GM19043 (cell line): ENCODE results near the gene TANC1.

ENCODE experiments used
- ATAC-seq: cut with Tn5 transposase; IDR thresholded peaks from one replicate; pipeline ENCODE4 v1.9.1; 2021; ENCODE audit warnings: low read depth; ENCODE audit not compliant: unreplicated experiment

Gene TANC1

DNA sequence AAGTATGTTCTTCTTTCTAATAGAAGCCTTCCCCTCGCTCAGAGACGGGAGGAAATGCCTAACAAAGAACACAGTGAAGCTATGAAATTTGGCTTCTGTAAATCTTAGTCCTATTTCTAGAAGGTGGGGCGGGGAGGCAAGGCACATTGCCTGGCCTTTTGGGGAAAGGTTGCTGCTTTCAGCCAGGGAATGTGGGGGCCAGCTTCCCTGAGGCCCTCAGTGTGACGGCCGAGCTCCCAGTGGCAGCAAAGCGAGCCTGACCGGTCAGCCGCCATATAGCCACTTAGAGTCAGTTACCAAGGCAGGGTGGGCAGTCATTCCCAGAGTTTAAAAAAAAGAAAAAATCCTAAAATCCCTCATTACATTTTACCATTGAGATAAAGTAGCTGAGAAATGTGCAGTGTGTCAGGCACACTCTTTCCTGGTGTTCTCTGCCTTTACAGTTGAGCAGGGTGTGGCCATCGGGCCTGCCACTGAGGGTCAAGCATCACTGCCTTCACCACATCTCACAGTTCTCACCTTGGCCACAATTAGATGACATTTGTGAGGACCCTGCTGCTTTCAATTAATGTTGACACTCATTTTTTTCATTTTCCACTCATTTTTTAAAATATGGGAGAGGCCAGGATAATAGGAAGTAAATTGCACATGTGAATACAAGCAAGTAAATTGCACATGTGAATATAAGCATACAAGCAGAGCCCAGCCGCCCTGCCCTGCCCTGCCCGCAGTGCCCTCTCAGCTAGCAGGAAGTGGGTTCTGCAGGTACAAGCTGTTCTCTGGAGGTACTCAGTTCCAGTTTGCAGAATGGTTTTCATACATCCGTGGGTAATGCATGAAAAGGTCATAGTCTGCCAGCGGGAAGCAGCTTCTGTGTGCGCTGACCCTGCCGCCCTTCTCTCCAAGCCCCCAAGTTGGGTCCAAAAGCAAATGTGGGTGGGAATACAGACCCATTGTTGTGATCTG is 241.2 kb downstream of the TANC1 start:
- ATAC-seq: peak; percentile 77

DNA sequence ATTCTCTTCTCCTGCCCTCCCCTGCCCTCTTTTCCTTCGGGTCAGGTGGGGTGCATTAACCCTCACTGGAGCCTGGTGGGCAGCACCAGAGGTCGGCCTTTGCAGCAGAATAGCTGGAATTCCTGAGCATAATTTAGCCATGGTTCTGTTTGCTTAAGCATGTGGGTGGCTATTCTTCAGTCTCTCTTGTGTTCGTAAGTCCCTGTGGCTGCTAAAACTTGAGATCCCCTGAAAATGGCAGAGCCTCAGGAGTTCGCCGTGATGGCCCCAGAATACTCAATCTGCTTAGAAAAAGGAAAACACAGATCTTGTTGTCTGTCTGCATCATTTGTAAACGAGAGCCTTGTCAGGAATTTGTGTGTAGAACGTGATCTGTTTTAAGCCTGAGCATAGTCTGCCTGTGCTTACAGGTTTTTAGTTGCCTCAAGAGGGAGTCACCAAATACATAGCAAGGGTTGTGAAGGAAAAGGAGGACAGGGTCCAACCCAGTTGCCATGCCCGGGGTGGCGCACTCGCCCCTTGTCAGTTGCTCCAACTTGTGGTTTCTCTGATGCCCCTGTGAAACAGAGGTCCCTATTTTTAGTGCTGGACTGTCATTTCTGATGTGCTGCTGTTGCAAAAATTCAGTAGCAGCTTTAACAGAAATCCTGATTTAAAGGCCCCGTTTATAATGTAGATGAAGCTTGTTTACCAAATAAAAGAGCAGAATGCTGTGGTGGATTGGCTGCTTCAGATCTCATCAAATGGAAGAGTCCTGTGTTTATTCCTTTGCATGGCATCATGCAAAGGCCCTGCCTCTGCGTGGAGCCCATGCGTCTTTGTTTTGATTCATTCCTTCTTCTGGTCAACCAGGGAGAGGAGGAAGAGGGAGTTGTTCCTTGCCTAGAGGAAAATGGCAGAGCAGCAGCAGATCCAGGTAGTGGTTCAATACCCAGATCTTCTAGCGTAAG is 243.3 kb downstream of the TANC1 start:
- ATAC-seq: no peak

DNA sequence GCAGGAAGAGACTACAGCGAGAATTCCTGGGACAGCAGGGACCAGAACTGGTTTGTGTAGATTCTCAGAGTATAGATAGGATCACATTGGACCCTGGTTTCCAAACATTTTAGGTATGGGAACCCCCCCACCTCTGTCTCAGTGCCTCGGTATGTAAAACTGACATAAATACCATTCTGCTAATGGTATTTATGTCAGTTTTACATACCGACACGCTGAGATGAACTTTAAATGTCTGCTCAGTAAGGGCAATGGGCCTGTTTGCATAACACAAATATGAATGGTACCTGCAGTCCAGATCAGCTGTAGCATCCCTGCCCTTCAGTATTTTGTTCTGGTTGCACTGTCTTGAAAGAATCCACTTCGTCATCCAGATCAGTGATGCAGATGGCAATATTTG is 244.9 kb downstream of the TANC1 start:
- no peak for ATAC-seq

DNA sequence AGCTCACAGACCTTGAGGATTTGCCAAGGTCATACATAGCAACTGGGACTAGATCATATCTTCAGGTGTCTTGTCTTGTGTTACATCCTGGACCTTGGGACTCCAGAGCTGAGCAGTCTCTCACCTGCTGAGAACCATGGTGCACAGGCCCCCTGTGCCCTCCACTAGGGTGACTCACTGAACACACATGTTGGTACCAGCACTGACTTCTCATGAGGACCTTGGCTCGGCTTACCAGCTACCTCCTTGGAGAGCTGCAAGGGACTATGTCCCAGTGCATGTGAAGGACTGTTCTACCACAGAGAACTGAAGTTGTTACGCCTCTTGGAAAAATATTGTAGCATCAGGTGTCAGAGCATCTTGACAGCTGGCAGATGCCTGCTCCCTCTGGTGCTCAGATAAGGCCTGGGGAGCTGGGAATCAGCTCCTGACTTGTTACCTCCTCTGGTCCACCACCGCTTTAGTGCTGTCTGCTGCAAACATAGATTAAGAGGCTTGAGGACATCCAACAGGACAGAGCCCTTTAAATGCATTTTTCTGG is 246.0 kb downstream of the TANC1 start:
- no peak for ATAC-seq

DNA sequence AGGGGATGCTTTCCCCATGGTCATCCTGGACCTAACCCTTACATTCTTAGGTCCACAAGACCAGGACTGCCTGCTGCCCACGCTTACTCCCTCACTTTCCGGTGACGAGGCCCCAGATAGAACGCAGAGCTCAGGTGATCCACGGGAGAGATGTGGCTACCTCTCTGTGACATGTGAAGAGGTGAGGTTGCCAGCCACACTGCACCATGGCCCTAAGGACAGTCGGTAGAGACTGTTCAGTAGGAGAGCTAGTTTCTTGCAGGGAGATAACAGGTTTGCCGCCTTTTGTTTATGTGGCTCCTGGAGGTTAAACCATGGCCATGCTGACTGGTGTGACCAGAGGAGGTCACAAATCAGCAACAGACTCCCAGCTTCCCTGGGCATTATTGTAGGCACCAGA is 246.7 kb downstream of the TANC1 start:
- no peak for ATAC-seq

DNA sequence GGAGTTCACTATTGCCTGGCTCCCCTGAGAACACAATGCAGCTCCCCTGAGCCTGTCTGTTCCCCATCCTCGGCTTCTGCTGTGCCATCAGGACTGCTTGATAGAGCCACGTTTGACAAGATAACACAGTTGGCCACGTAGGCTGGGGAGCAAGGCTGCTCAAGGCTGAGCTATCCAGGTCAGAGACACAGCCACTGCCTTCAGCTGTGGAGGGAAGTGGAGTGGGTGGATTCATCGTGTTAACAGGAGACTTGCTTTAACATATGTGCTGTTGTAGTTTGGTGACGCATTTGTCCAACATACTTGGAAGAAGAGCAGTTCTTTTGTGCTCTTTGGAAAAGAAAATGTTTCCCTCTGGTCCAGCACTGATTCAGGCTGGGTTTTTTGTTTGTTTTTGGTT is 249.2 kb downstream of the TANC1 start:
- ATAC-seq: no peak

GRCh38 chr2:159218389-159218788 is 249.9 kb downstream of the TANC1 start:
- no peak for ATAC-seq

DNA sequence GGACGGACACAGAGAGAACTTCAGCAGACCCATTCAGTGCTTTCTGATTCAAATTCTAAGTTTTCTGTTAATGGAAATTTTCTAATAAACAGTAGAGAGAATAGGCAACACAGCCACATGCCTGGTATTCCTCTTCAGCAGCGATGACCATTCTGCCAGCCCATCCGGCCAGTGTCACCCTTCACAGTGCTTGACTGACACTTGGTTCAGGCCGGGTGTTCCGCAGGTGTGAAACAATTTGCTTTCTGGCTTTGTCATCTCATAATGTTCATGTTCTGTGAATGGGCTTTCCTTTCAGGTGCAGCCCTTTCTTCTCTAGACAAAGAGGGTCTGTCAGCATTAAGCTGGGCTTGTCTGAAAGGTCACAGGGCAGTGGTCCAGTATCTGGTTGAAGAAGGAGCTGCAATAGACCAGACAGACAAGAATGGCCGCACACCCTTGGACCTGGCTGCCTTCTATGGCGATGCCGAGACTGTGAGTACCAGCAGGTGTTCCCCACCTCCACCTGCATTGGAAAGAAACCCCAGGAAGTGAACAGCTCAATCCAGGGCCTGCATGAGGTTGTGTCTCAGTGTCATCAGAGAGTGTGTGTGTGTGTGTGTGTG is 251.1 kb downstream of the TANC1 start:
- no peak for ATAC-seq

DNA sequence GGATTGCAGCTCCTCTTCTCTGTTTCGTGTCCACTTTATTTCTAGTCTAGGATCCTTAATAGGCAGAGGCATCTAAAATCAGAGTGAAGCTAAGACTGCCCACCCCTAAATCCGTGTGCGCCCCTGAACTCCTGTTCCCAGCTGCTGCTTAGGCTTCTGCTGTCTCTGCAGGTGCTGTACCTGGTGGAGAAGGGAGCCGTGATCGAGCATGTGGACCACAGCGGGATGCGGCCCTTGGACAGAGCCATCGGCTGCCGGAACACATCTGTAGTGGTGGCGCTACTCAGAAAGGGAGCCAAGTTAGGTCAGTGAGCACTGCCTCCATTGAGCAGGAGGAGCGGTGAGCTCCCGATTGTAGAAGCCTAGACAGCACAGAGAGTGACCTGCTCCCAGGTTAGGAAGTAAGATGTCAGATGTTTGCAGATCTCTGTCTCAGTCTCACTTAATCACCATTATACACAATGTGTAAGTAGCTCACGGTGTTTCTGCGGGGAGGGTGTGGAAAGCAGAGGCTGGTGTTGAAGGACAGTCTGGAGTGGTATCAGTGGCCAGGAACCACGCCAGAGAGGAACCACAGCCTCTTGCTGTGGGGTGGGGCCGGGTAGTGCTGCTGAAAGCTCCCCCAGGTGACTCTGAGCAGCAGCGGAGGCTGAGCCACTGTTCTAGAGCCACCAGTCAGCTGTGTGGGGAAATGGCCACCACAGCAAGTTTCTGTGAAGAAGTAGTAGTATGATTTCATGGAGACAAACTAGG is 255.8 kb downstream of the TANC1 start:
- ATAC-seq: no peak

DNA sequence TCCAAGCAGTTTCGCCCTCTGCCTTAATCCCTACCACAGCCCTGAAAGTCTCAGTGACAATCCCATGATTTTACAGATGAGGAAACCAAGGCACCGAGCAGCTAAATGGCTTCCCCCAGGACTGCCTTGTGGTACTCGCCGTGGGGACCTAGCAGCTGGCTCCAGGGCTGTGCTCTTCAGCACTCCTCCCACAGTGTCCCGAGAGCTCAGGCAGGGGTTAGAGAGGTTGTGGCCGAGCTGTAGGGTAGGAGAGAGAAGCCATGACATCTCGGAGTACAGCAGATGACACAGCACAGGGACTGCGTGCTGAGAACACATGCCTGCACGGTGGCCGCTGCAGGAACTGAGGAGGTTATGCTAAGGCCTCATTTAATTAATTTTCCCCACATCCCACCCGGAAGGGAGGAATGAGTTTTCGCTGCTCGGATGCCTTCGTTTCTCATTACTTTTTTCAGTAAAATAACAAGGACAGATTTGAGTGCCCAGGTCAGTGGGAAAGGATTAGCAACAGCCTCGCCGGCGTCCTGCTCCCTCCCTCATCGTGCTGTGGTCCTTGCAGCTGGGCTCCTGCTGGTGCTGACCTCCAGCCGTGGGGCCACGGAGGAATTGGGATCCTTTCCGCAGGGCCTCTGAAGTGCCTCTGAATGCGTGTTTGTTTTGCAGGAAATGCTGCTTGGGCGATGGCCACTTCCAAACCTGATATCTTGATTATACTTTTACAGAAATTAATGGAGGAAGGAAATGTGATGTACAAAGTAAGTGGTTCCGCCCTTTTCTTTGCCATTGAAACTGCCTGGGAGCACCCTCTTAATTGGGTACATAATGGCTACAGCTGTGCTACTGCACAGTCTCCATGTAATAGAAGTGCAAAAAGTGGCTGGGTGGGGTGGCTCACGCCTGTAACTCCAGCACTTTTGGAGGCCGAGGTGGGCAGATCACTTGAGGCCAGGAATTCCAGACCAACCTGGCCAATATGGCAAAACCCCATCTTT is 256.9 kb downstream of the TANC1 start:
- no peak for ATAC-seq

GRCh38 chr2:159226059-159226461 is 257.6 kb downstream of the TANC1 start:
- ATAC-seq: peak; percentile 70

GRCh38 chr2:159226608-159227385 is 258.4 kb downstream of the TANC1 start:
- ATAC-seq: no peak

DNA sequence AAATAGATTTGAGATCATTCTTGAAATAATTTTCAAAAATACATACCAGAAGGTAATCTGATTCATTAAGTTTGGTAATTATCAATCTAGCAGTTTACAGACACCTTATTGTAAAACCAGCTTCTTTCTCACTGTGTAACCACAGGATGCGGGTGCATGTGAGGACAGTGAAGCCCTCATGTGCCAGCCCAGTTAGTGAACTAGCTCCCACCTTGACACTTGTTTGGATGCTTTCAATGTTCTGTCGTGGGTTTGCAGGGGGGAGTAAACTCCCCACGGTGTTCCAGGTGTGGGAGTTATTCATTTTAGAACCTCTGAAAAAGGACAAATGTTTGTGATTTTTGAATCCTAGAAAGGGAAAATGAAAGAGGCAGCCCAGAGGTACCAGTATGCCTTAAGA is 259.0 kb downstream of the TANC1 start:
- no peak for ATAC-seq

GRCh38 chr2:159228081-159228581 is 259.7 kb downstream of the TANC1 start:
- ATAC-seq: no peak

DNA sequence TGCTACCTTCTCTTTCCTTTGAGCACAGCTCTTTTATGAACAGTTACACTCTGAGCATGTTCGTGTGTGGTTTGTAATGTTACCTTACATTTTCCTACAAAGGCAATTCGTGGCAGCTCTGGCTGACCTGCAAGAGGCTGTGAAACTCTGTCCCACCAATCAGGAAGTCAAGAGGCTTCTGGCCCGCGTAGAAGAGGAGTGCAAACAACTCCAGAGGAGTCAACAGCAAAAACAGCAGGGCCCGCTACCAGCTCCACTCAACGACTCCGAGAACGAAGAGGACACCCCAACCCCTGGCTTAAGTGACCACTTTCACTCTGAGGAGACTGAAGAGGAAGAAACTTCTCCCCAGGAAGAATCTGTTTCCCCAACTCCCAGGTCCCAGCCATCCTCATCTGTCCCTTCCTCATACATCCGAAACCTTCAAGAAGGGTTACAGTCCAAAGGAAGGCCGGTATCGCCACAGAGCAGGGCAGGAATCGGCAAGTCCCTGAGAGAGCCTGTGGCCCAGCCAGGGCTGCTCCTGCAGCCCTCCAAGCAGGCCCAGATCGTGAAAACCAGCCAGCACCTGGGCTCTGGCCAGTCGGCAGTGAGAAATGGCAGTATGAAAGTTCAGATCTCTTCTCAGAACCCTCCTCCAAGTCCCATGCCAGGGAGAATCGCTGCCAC is 261.2 kb downstream of the TANC1 start:
- no peak for ATAC-seq

DNA sequence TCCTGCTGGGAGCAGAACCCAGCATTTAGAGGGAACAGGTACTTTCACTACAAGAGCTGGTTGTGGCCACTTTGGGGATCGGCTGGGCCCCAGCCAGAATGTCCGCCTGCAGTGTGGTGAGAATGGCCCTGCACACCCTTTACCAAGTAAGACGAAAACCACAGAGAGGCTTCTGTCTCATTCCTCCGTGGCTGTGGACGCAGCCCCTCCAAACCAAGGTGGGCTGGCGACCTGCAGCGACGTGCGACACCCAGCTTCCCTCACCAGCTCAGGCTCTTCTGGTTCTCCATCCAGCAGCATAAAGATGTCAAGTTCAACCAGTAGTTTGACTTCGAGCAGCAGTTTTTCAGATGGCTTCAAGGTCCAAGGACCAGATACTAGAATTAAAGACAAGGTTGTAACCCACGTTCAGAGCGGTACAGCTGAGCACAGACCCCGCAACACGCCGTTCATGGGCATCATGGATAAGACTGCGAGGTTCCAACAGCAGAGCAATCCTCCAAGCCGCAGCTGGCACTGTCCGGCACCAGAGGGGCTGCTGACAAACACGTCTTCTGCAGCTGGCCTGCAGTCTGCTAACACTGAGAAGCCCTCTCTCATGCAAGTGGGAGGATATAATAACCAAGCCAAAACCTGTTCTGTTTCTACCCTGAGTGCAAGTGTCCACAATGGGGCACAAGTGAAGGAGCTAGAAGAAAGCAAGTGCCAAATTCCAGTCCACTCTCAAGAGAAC is 261.9 kb downstream of the TANC1 start:
- ATAC-seq: no peak
